GM23248 (cell line): ENCODE results near the gene TSPEAR. TPM values are rescaled to one million over a fixed set of nuclear protein-coding genes. Genes with fewer than 3 reads are reported as not detected.

Source experiments
- DNase-seq: peaks from one replicate; pipeline ENCODE4 v3.0.0-alpha.2; 2015
- H2AFZ ChIP-seq: fragments of 200-600 bp; sonication (generic); 2 replicates; pipeline ENCODE4 v1.6.1; 2016; ENCODE audit warnings: antibody characterized with exemption
- H3F3A ChIP-seq: fragments of 200-600 bp; sonication (generic); 2 replicates; pipeline ENCODE4 v1.6.1; 2016; ENCODE audit warnings: mild to moderate bottlenecking, antibody characterized with exemption, mixed run types; ENCODE audit not compliant: insufficient read depth
- H3K27ac ChIP-seq: fragments of 200-600 bp; sonication (generic); 2 replicates; pipeline ENCODE4 v1.5.1; 2016; ENCODE audit warnings: mild to moderate bottlenecking
- H3K27me3 ChIP-seq: fragments of 200-600 bp; sonication (generic); replicated peaks from 2 replicates; pipeline ENCODE4 v1.6.1; 2016; ENCODE audit warnings: mild to moderate bottlenecking; ENCODE audit not compliant: insufficient read depth
- H3K36me3 ChIP-seq: fragments of 200-600 bp; sonication (generic); 2 replicates; pipeline ENCODE4 v1.6.1; 2016; ENCODE audit warnings: low read depth, mild to moderate bottlenecking
- H3K4me1 ChIP-seq: fragments of 200-600 bp; sonication (generic); 2 replicates; pipeline ENCODE4 v1.6.1; 2016; ENCODE audit warnings: mild to moderate bottlenecking; ENCODE audit not compliant: insufficient read depth
- H3K4me2 ChIP-seq: fragments of 200-600 bp; sonication (generic); one replicate; pipeline ENCODE4 v1.6.1; 2016; ENCODE audit warnings: mild to moderate bottlenecking; ENCODE audit not compliant: unreplicated experiment
- H3K4me3 ChIP-seq: fragments of 200-600 bp; sonication (generic); 2 replicates; pipeline ENCODE4 v1.5.1; 2016; ENCODE audit warnings: mild to moderate bottlenecking
- H3K79me2 ChIP-seq: fragments of 200-600 bp; sonication (generic); 2 replicates; pipeline ENCODE4 v1.6.1; 2016; ENCODE audit warnings: mild to moderate bottlenecking; ENCODE audit not compliant: insufficient read depth
- H3K9ac ChIP-seq: fragments of 200-600 bp; sonication (generic); 2 replicates; pipeline ENCODE4 v1.6.1; 2016; ENCODE audit warnings: mild to moderate bottlenecking
- H3K9me2 ChIP-seq: fragments of 200-600 bp; sonication (generic); 2 replicates; pipeline ENCODE4 v1.6.1; 2016; ENCODE audit warnings: mixed run types, mild to moderate bottlenecking, moderate library complexity; ENCODE audit not compliant: insufficient read depth
- H3K9me3 ChIP-seq: fragments of 200-600 bp; sonication (generic); one replicate; pipeline ENCODE4 v1.6.1; 2017; ENCODE audit warnings: low read depth
- H4K20me1 ChIP-seq: fragments of 200-600 bp; sonication (generic); 2 replicates; pipeline ENCODE4 v1.6.0; 2016; ENCODE audit not compliant: insufficient read depth
- EZH2 ChIP-seq: fragments of 200-600 bp; sonication (generic); IDR thresholded peaks from 2 replicates; pipeline ENCODE4 v1.6.1; 2018; ENCODE audit warnings: antibody characterized with exemption, mild to moderate bottlenecking; ENCODE audit not compliant: insufficient read depth, poor library complexity, severe bottlenecking
- EZH2phosphoT487 ChIP-seq: fragments of 200-600 bp; sonication (generic); IDR thresholded peaks from 2 replicates; pipeline ENCODE4 v1.6.1; 2018; ENCODE audit warnings: antibody characterized with exemption, moderate library complexity, mild to moderate bottlenecking, low read depth; ENCODE audit not compliant: insufficient read depth
- WGBS, 2 experiments: methylation state at CpG; one replicate each; pipeline ENCODE4 v1.1.6; 2015 to 2017; ENCODE audit warnings: low lambda C conversion rate in 2 of 2, low coverage in 1 of 2; ENCODE audit errors: missing lambda C conversion rate in 2 of 2; 5-methylcytosine and 5-hydroxymethylcytosine counted together
- in situ Hi-C: fragments of 300-500 bp; cut with MboI; formaldehyde crosslinking; loops from 2 replicates; pipeline ENCODE4 v1.15.0; 2020
- polyA plus RNA-seq: library from polyadenylated mRNA; unstranded; fragments of >200 nt; fragmentation: Nextera tagmentation; extraction: Ambion mirVana; gene quantifications from 2 replicates; pipeline ENCODE4 v1.2.1, GENCODE V29; 2016
- total RNA-seq: library from RNA; depleted of rRNA; stranded (reverse); fragments of >200 nt; shearing (Covaris generic); gene quantifications from 2 replicates; pipeline ENCODE4 v1.2.3, GENCODE V29; 2014

The TSPEAR gene
- total and polyA plus RNA-seq, 2 experiments from 2014 or later: not detected

GRCh38 chr21:44529503-44530125 lies 181.8 kb downstream of the TSPEAR start:
- Histone ChIP-seq H3K36me3 (no peaks in the 10 kb centered on the region), H2AFZ (no peak overlapping the region), H4K20me1 (no peaks in the 10 kb centered on the region), H3K79me2 (no peaks in the 10 kb centered on the region), H3K27me3 (no peaks in the 10 kb centered on the region), H3F3A (no peaks in the 10 kb centered on the region), H3K4me2 (no peak overlapping the region), H3K4me3 (no peak overlapping the region), H3K9ac (no peak overlapping the region), H3K9me3 (no peaks in the 10 kb centered on the region), H3K4me1 (no peaks in the 10 kb centered on the region), H3K9me2 (no peaks in the 10 kb centered on the region), H3K27ac (no peak overlapping the region)
- 25 to 36% methylated on average over 23 of the region's 23 CpGs for WGBS, 2 experiments
- no peak for DNase-seq
- in situ Hi-C loops: no loop called here
- no peak for TF ChIP-seq EZH2
- TF ChIP-seq EZH2phosphoT487: no peak

GRCh38 chr21:44529011-44529421 lies 182.4 kb downstream of the TSPEAR start:
- TF ChIP-seq EZH2phosphoT487 (no peak), EZH2 (no peak)
- Histone ChIP-seq H3K9me3 (no peaks in the 10 kb centered on the region), H3K4me1 (no peaks in the 10 kb centered on the region), H3K9ac (no peak overlapping the region), H3K4me2 (no peak overlapping the region), H3K4me3 (no peak overlapping the region), H3K27me3 (no peaks in the 10 kb centered on the region), H3K36me3 (no peaks in the 10 kb centered on the region), H3K9me2 (no peaks in the 10 kb centered on the region), H3K27ac (no peak overlapping the region), H2AFZ (no peak overlapping the region), H4K20me1 (no peaks in the 10 kb centered on the region), H3K79me2 (no peaks in the 10 kb centered on the region), H3F3A (no peaks in the 10 kb centered on the region)
- 44 to 50% methylated on average over 17 of the region's 17 CpGs for WGBS, 2 experiments
- in situ Hi-C loops: no loop called here
- no peak for DNase-seq

- in situ Hi-C loops: no loop called here
- no peaks in the 10 kb centered on the region for H3K9me3 ChIP-seq
- no peaks in the 10 kb centered on the region for H3K27me3 ChIP-seq
- 51 to 60% methylated on average over 10 of the region's 10 CpGs for WGBS, 2 experiments
- no peak overlapping the region for H3K9ac ChIP-seq
- no peak for DNase-seq
- H3F3A ChIP-seq: no peaks in the 10 kb centered on the region
- no peaks in the 10 kb centered on the region for H3K36me3 ChIP-seq
- H3K79me2 ChIP-seq: no peaks in the 10 kb centered on the region
- no peak overlapping the region for H2AFZ ChIP-seq
- TF ChIP-seq EZH2: no peak
- TF ChIP-seq EZH2phosphoT487: no peak
- H3K27ac ChIP-seq: no peak overlapping the region
- no peaks in the 10 kb centered on the region for H3K9me2 ChIP-seq
- no peaks in the 10 kb centered on the region for H4K20me1 ChIP-seq
- H3K4me3 ChIP-seq: no peak overlapping the region
- H3K4me2 ChIP-seq: no peak overlapping the region
- no peaks in the 10 kb centered on the region for H3K4me1 ChIP-seq
Observed at GRCh38 chr21:44528634-44528995, 182.8 kb downstream of the TSPEAR start.

GRCh38 chr21:44527983-44528633 lies 183.3 kb downstream of the TSPEAR start:
- Histone ChIP-seq H3K27me3 (no peaks in the 10 kb centered on the region), H2AFZ (no peak overlapping the region), H3K4me3 (no peak overlapping the region), H3K36me3 (no peaks in the 10 kb centered on the region), H3K27ac (no peak overlapping the region), H3K4me1 (no peaks in the 10 kb centered on the region), H3K9me3 (no peaks in the 10 kb centered on the region), H4K20me1 (no peaks in the 10 kb centered on the region), H3K9ac (no peak overlapping the region), H3K4me2 (no peak overlapping the region), H3F3A (no peaks in the 10 kb centered on the region), H3K9me2 (no peaks in the 10 kb centered on the region), H3K79me2 (no peaks in the 10 kb centered on the region)
- no peak for TF ChIP-seq EZH2
- TF ChIP-seq EZH2phosphoT487: no peak
- DNase-seq: no peak
- in situ Hi-C loops: no loop called here
- 48% methylated on average over 18 of the region's 18 CpGs for WGBS, 2 experiments
